HCT116 (cell line): ENCODE data around the gene CACNA1E. TPM values are rescaled to one million over a fixed set of nuclear protein-coding genes. Genes with fewer than 3 reads are reported as not detected.

Source experiments
- ATAC-seq: fragments of 200-7000 bp; cut with Tn5 transposase; 2 replicates; pipeline ENCODE4 v1.9.1; 2020; ENCODE audit warnings: mild to moderate bottlenecking, moderate library complexity
- BruUV-seq: library from RNA; stranded (reverse); fragments of 400-500 nt; replicated peaks from 2 replicates; lab custom pipeline; 2021; lab: Mats Ljungman, UMichigan
- CTCF ChIA-PET: fragments of 300-600 bp; sonication (Branson Sonifier 250); formaldehyde crosslinking; loops from one replicate; lab custom pipeline; 2021; ENCODE audit warnings: antibody characterized with exemption; lab: Charles Lee
- POLR2A ChIA-PET: fragments of 300-600, 350-600 bp; sonication (Branson Sonifier 250); formaldehyde crosslinking; loops from one replicate; lab custom pipeline; 2021; ENCODE audit warnings: antibody characterized with exemption; lab: Charles Lee
- RAD21 ChIA-PET, 2 experiments: fragments of 300-600 bp; sonication (Branson Sonifier 250); formaldehyde crosslinking; loops; one replicate each; lab custom pipeline; 2023; ENCODE audit warnings: low total read pairs in 2 of 2; ENCODE audit not compliant: uncharacterized antibody in 2 of 2, unreplicated experiment in 2 of 2, low non-redundant PET in 1 of 2; lab: Charles Lee
- DNase-seq: peaks from one replicate; pipeline ENCODE4 v3.0.0-alpha.2; 2010; ENCODE audit warnings: low read depth, low spot score
- H2AFZ ChIP-seq: fragments of 200-600 bp; shearing (Covaris generic), sonication (generic); 2 replicates; pipeline ENCODE4 v1.6.1; 2017; ENCODE audit warnings: low read depth, mixed run types, mixed read lengths, antibody characterized with exemption, low read length; ENCODE audit not compliant: poor library complexity, severe bottlenecking
- H3K27ac ChIP-seq: 2 replicates; pipeline ENCODE4 v1.5.1; 2012; ENCODE audit warnings: low read depth, low read length
- H3K27me3 ChIP-seq: fragments of 200-600 bp; sonication (generic); 2 replicates; pipeline ENCODE4 v1.6.1; 2016; ENCODE audit warnings: mixed run types, low read length, mixed read lengths; ENCODE audit not compliant: insufficient read depth
- H3K36me3 ChIP-seq, 2 experiments: fragments of 200-500 bp in 1 of 2; fragments of 200-600 bp in 1 of 2; sonication (Bioruptor generic) in 1 of 2; sonication (generic) in 1 of 2; 2 replicates each; pipeline versions ENCODE4 v1.5.1 to v1.6.1; 2014 to 2016; ENCODE audit warnings: low read length in 2 of 2, inconsistent platforms in 1 of 2, mixed read lengths in 1 of 2, mixed run types in 1 of 2; ENCODE audit not compliant: insufficient read depth in 2 of 2, control insufficient read depth in 1 of 2
- H3K4me1 ChIP-seq, 2 experiments: fragments of 200-600 bp in 1 of 2; sonication (generic) in 1 of 2; 2 replicates each; pipeline versions ENCODE4 v1.5.1 to v1.6.1; 2012 to 2017; ENCODE audit warnings: low read length in 2 of 2, inconsistent platforms in 1 of 2, mild to moderate bottlenecking in 1 of 2, mixed read lengths in 1 of 2, mixed run types in 1 of 2, moderate library complexity in 1 of 2; ENCODE audit not compliant: insufficient read depth in 2 of 2, control insufficient read depth in 1 of 2
- H3K4me2 ChIP-seq: fragments of 200-600 bp; sonication (generic); 2 replicates; pipeline ENCODE4 v1.6.1; 2017; ENCODE audit warnings: mixed run types, low read length, mixed read lengths
- H3K4me3 ChIP-seq, 2 experiments: fragments of 200-600 bp in 1 of 2; sonication (generic) in 1 of 2; replicated peaks in 1 of 2; 2 replicates each; pipeline ENCODE4 v1.5.1; 2011 to 2016; ENCODE audit warnings: low read length in 2 of 2, control low read depth in 1 of 2, low read depth in 1 of 2, mild to moderate bottlenecking in 1 of 2, mixed read lengths in 1 of 2, mixed run types in 1 of 2
- H3K79me2 ChIP-seq: fragments of 200-600 bp; sonication (generic); 2 replicates; pipeline ENCODE4 v1.6.1; 2017; ENCODE audit warnings: mild to moderate bottlenecking, mixed run types, low read length, moderate library complexity, mixed read lengths; ENCODE audit not compliant: insufficient read depth
- H3K9ac ChIP-seq: fragments of 200-600 bp; sonication (generic); 2 replicates; pipeline ENCODE4 v1.6.1; 2016; ENCODE audit warnings: low read length, mixed read lengths
- H3K9me2 ChIP-seq: fragments of 200-600 bp; sonication (generic), shearing (Covaris generic); 2 replicates; pipeline ENCODE4 v1.6.1; 2017; ENCODE audit warnings: mixed run types, mild to moderate bottlenecking, moderate library complexity; ENCODE audit not compliant: insufficient read depth
- H3K9me3 ChIP-seq, 2 experiments: fragments of 200-500 bp in 1 of 2; fragments of 200-600 bp in 1 of 2; sonication (Bioruptor generic) in 1 of 2; sonication (generic) in 1 of 2; 2 replicates each; pipeline ENCODE4 v1.6.1; 2014 to 2017; ENCODE audit warnings: low read length in 2 of 2, mixed read lengths in 2 of 2, inconsistent platforms in 1 of 2, low read depth in 1 of 2, mild to moderate bottlenecking in 1 of 2, mixed run types in 1 of 2, moderate library complexity in 1 of 2; ENCODE audit not compliant: control insufficient read depth in 1 of 2, insufficient read depth in 1 of 2
- H4K20me1 ChIP-seq: fragments of 200-600 bp; sonication (generic), shearing (Covaris generic); 2 replicates; pipeline ENCODE4 v1.6.1; 2017; ENCODE audit warnings: mixed run types, mild to moderate bottlenecking, moderate library complexity; ENCODE audit not compliant: insufficient read depth
- CEBPB ChIP-seq: IDR thresholded peaks from 2 replicates; pipeline ENCODE4 v1.6.1; 2012; ENCODE audit warnings: low read depth
- EGR1 ChIP-seq: IDR thresholded peaks from 2 replicates; pipeline ENCODE4 v1.6.1; 2012; ENCODE audit warnings: low read depth
- JUND ChIP-seq: IDR thresholded peaks from 2 replicates; pipeline ENCODE4 v1.6.1; 2012
- POLR2A ChIP-seq: IDR thresholded peaks from 2 replicates; pipeline ENCODE4 v1.7.0; 2011; ENCODE audit warnings: borderline replicate concordance; ENCODE audit not compliant: insufficient read depth, insufficient read length; ENCODE audit errors: extremely low read depth
- POLR2AphosphoS5 ChIP-seq: IDR thresholded peaks from 2 replicates; pipeline ENCODE4 v1.6.1; 2011; ENCODE audit warnings: mild to moderate bottlenecking, low read depth, low read length, moderate library complexity
- REST ChIP-seq: IDR thresholded peaks from 2 replicates; pipeline ENCODE4 v1.6.1; 2012; ENCODE audit warnings: low read depth
- SIN3A ChIP-seq: IDR thresholded peaks from 2 replicates; pipeline ENCODE4 v1.6.1; 2012; ENCODE audit warnings: low read depth
- SP1 ChIP-seq: IDR thresholded peaks from 2 replicates; pipeline ENCODE4 v1.6.1; 2012; ENCODE audit warnings: low read depth
- TCF7L2 ChIP-seq: IDR thresholded peaks from 2 replicates; pipeline ENCODE4 v1.7.0; 2011; ENCODE audit warnings: borderline replicate concordance, inconsistent platforms; ENCODE audit not compliant: insufficient read depth, insufficient read length; ENCODE audit errors: extremely low read depth
- YY1 ChIP-seq: IDR thresholded peaks from 2 replicates; pipeline ENCODE4 v1.6.1; 2011; ENCODE audit warnings: low read length, low read depth, moderate library complexity, mild to moderate bottlenecking; ENCODE audit not compliant: insufficient replicate concordance; ENCODE audit errors: extremely low read depth
- ZFX ChIP-seq: fragments of 450-650 bp; IDR thresholded peaks from 2 replicates; pipeline ENCODE4 v1.6.1; 2017
- intact Hi-C: fragments of 100-400 bp; cut with micrococcal nuclease; formaldehyde crosslinking; loops from 2 replicates; pipeline ENCODE4 v1.10.0; 2022
- total RNA-seq: library from RNA; stranded (reverse); gene quantifications from one replicate; pipeline ENCODE4 v1.2.1, GENCODE V29; 2021; ENCODE audit not compliant: unreplicated experiment

Gene CACNA1E
- total RNA-seq, 1 experiment from 2014 or later, result 0.02 TPM

- no peak for TF ChIP-seq REST
- no peak for TF ChIP-seq JUND
- TF ChIP-seq ZFX, result no peak
- no peak for TF ChIP-seq POLR2AphosphoS5
- TF ChIP-seq POLR2A, result no peak
- TF ChIP-seq SP1, result no peak
Measured at GRCh38 chr1:181486098-181486420, 2.7 kb downstream of the CACNA1E start (continued).

- Histone ChIP-seq H3K27me3 (peaks cover 76% of the 10 kb centered on the region), H3K4me2 (no peak overlapping the region), H3K27ac (no peak overlapping the region), H4K20me1 (no peaks in the 10 kb centered on the region), H3K4me3 (no peak overlapping the region), H3K79me2 (no peaks in the 10 kb centered on the region), H3K9ac (no peak overlapping the region), H3K9me3 (no peaks in the 10 kb centered on the region), H3K4me1 (no peaks in the 10 kb centered on the region), H2AFZ (no peak overlapping the region), H3K9me2 (no peaks in the 10 kb centered on the region), H3K36me3 (no peaks in the 10 kb centered on the region)
- intact Hi-C loops, result no loop called here
- TF ChIP-seq CEBPB, result no peak
- TF ChIP-seq EGR1, result no peak
- TF ChIP-seq YY1, result no peak
- no peak for TF ChIP-seq SIN3A
- TF ChIP-seq TCF7L2, result no peak
- ChIA-PET POLR2A (no interaction called here), RAD21 (no interaction called here), CTCF (no interaction called here)
- ATAC-seq (no peak), DNase-seq (no peak)
- BruUV-seq, result no TSS peak
Measured at GRCh38 chr1:181488866-181489265, 5.5 kb downstream of the CACNA1E start.
